Measurements from ENCODE around the gene ZSCAN10.
A peak's percentile ranks its signal among the peaks of the same experiment; 100 is the strongest.

Gene ZSCAN10

GRCh38 chr16:3098459-3099394 is at the start of gene ZSCAN10:
Gene ZSCAN10, minus strand, starts transcription at chr16:3099294. Its CDS starts 6,357 bp downstream, at chr16:3092937.
- Mint-ChIP-seq H3K9me3 (no peaks in the 10 kb centered on the region), H3K27me3 (no peaks in the 10 kb centered on the region), H3K4me1 (peaks cover 36% of the 10 kb centered on the region), H3K4me3 (peak within 1 kb of the TSS; percentile 64), H3K36me3 (ENCODE audit: insufficient read depth) (peaks cover 13% of the 10 kb centered on the region), H3K27ac (ENCODE audit: low read depth) (no peak within 1 kb of the TSS)
- ATAC-seq (replicated peaks; ENCODE audit: extremely low read depth, poor library complexity, severe bottlenecking) (no peak), DNase-seq (ENCODE audit: low spot score in 2 of 2) (no peak)

DNA sequence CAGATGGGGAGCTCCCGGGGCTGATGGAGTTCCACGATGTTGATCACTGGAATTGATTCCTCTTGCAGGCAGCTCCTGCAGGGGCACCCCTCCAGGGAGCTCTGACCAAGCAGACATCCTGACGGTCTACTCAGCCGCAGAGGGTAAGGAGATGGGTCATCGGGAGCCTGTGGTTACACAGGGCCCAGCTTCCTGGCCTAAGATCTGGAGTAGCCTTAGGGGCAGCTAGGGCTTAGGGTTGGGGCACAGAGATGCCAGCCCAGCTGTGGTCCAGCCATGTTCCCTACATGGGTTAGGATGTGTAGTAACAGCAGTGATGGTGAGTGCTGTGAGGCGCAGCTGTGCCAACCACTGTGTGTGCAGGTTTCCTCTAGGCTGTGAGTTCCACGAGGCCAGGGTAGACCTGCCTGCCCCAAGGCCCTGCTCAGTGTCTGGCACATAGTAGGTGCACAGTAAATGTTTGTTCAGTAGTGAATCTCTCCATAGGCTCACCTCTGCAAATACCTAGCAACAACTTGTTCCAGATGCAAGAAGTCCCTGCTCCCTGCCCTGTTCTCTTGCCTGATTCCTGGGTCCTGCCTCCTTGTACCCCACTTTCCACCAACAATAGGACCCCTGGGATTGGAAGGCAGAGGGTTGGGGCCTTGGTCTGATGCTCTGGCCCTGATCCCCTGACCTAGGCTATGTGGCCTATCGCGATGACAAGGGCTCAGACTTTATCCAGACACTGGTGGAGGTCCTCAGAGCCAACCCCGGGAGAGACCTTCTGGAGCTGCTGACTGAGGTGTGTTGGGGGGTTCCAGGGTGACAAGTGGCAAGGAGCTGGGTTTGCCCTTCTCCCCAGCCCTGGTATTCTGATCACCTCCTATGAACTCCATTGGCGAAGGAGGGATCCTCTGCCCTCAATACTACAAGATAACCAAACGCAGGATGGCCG is 49.4 kb upstream of the ZSCAN10 start:
- Mint-ChIP-seq H3K9me3 (no peaks in the 10 kb centered on the region), H3K27ac (ENCODE audit: low read depth) (peak overlapping the region; percentile 100), H3K36me3 (ENCODE audit: insufficient read depth) (peaks cover 36% of the 10 kb centered on the region), H3K27me3 (no peaks in the 10 kb centered on the region), H3K4me3 (peak overlapping the region; percentile 88), H3K4me1 (peaks cover 37% of the 10 kb centered on the region)
- ATAC-seq (replicated peaks; ENCODE audit: extremely low read depth, poor library complexity, severe bottlenecking) (no peak), DNase-seq (ENCODE audit: low spot score in 2 of 2) (no peak)

DNA sequence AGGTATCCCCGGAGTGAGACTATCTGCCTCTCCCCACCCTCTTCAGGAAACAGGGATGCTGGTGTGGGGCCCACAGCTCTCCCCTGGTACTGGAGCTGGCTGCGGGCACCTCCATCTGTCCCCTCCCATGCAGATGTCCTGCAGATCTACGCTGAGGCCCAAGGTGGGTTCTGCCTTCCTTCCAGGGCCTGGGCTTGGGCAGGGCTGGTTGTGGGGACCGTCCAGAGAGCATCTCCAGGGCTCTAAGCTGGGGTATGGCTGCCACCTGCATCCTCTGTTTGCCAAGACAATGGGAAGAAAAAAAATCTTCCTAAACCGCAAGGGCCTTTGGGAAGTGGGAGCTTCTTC is 48.6 kb upstream of the ZSCAN10 start:
- DNase-seq (ENCODE audit: low spot score in 2 of 2): no peak
- Mint-ChIP-seq H3K9me3 (no peaks in the 10 kb centered on the region), H3K27ac (ENCODE audit: low read depth) (no peak overlapping the region), H3K4me3 (no peak overlapping the region), H3K4me1 (peaks cover 35% of the 10 kb centered on the region), H3K36me3 (ENCODE audit: insufficient read depth) (peaks cover 33% of the 10 kb centered on the region), H3K27me3 (no peaks in the 10 kb centered on the region)
- no peak for ATAC-seq (replicated peaks; ENCODE audit: extremely low read depth, poor library complexity, severe bottlenecking)

GRCh38 chr16:3147046-3147756 is 48.1 kb upstream of the ZSCAN10 start:
- no peaks in the 10 kb centered on the region for H3K9me3 Mint-ChIP-seq
- no peaks in the 10 kb centered on the region for H3K27me3 Mint-ChIP-seq
- H3K27ac Mint-ChIP-seq (ENCODE audit: low read depth): no peak overlapping the region
- peaks cover 28% of the 10 kb centered on the region for H3K36me3 Mint-ChIP-seq (ENCODE audit: insufficient read depth)
- H3K4me3 Mint-ChIP-seq: no peak overlapping the region
- H3K4me1 Mint-ChIP-seq: peaks cover 30% of the 10 kb centered on the region
- ATAC-seq (replicated peaks; ENCODE audit: extremely low read depth, poor library complexity, severe bottlenecking): no peak
- DNase-seq (ENCODE audit: low spot score in 2 of 2): no peak

- H3K27me3 Mint-ChIP-seq: no peaks in the 10 kb centered on the region
- peaks cover 14% of the 10 kb centered on the region for H3K36me3 Mint-ChIP-seq (ENCODE audit: insufficient read depth)
- no peaks in the 10 kb centered on the region for H3K9me3 Mint-ChIP-seq
- DNase-seq (ENCODE audit: low spot score in 2 of 2) (no peak), ATAC-seq (replicated peaks; ENCODE audit: extremely low read depth, poor library complexity, severe bottlenecking) (no peak)
- H3K4me1 Mint-ChIP-seq: peaks cover 19% of the 10 kb centered on the region
- peak overlapping the region; percentile 59 for H3K27ac Mint-ChIP-seq (ENCODE audit: low read depth)
- H3K4me3 Mint-ChIP-seq: no peak overlapping the region
These were observed 46.6 kb upstream of the ZSCAN10 start for GRCh38 chr16:3145660-3146059.

DNA sequence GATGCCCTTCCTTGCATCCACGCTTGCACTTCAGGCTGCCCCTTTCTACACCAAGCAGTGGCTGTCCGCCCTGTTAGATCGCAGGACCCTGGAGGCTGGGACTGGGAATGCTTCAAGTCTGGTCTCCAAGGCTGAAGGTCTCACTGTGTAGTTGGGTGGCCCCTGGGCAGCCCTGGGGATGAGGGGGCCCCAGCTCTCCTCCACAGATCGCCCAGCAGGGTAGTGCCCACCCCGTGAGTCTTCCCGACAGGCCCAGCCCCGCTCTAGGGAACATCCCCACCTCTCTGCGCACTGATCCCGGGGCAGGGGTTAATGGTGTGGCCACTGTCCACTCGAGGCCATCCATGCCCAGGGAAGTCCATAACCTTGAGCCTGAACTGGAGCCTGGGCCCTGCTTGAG is 46.1 kb upstream of the ZSCAN10 start:
- H3K36me3 Mint-ChIP-seq (ENCODE audit: insufficient read depth): peaks cover 12% of the 10 kb centered on the region

GRCh38 chr16:3144321-3144983 is 45.4 kb upstream of the ZSCAN10 start:
- no peak for ATAC-seq (replicated peaks; ENCODE audit: extremely low read depth, poor library complexity, severe bottlenecking)
- Mint-ChIP-seq H3K4me3 (no peak overlapping the region), H3K4me1 (peaks cover 7% of the 10 kb centered on the region), H3K27me3 (no peaks in the 10 kb centered on the region), H3K9me3 (no peaks in the 10 kb centered on the region), H3K27ac (ENCODE audit: low read depth) (no peak overlapping the region), H3K36me3 (ENCODE audit: insufficient read depth) (peaks cover 9% of the 10 kb centered on the region)
- no peak for DNase-seq (ENCODE audit: low spot score in 2 of 2)

More for the DNA sequence above, 46.1 kb upstream of the ZSCAN10 start:
- ATAC-seq (replicated peaks; ENCODE audit: extremely low read depth, poor library complexity, severe bottlenecking) (no peak), DNase-seq (ENCODE audit: low spot score in 2 of 2) (no peak)
- H3K27ac Mint-ChIP-seq (ENCODE audit: low read depth): peak overlapping the region; percentile 59
- peaks cover 14% of the 10 kb centered on the region for H3K4me1 Mint-ChIP-seq
- no peaks in the 10 kb centered on the region for H3K9me3 Mint-ChIP-seq
- H3K27me3 Mint-ChIP-seq: no peaks in the 10 kb centered on the region
- no peak overlapping the region for H3K4me3 Mint-ChIP-seq

GRCh38 chr16:3143598-3144320 is 44.7 kb upstream of the ZSCAN10 start:
- H3K9me3 Mint-ChIP-seq: no peaks in the 10 kb centered on the region
- peaks cover 11% of the 10 kb centered on the region for H3K36me3 Mint-ChIP-seq (ENCODE audit: insufficient read depth)
- H3K27me3 Mint-ChIP-seq: no peaks in the 10 kb centered on the region
- H3K4me1 Mint-ChIP-seq: peaks cover 7% of the 10 kb centered on the region
- H3K27ac Mint-ChIP-seq (ENCODE audit: low read depth): no peak overlapping the region
- H3K4me3 Mint-ChIP-seq: no peak overlapping the region
- DNase-seq (ENCODE audit: low spot score in 2 of 2) (no peak), ATAC-seq (replicated peaks; ENCODE audit: extremely low read depth, poor library complexity, severe bottlenecking) (no peak)

DNA sequence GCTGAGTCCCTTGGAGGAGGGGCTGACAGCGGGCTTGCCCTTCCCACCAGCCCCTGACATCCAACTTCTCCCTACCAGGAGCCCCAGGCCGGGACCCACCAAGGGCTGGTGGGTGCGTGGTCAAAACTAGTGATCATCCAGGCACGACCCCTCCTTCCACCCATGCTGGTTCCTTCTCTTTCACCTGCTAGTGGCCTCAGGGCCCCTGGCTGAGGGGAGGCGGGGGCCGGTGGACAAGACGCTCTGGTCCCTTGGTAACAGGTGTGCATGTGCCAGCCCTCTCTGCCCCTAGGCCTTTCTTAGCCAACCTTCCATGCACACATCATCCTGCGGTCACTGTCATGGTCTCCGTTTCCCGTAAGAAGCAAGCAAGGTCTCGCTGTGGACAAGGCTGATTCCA is 44.1 kb upstream of the ZSCAN10 start:
- ATAC-seq (replicated peaks; ENCODE audit: extremely low read depth, poor library complexity, severe bottlenecking) (no peak), DNase-seq (ENCODE audit: low spot score in 2 of 2) (no peak)
- Mint-ChIP-seq H3K4me1 (peaks cover 7% of the 10 kb centered on the region), H3K4me3 (no peak overlapping the region), H3K27ac (ENCODE audit: low read depth) (no peak overlapping the region), H3K27me3 (no peaks in the 10 kb centered on the region), H3K9me3 (no peaks in the 10 kb centered on the region), H3K36me3 (ENCODE audit: insufficient read depth) (peaks cover 11% of the 10 kb centered on the region)

GRCh38 chr16:3142770-3143169 is 43.7 kb upstream of the ZSCAN10 start:
- Mint-ChIP-seq H3K4me3 (no peak overlapping the region), H3K4me1 (peaks cover 7% of the 10 kb centered on the region), H3K36me3 (ENCODE audit: insufficient read depth) (peaks cover 13% of the 10 kb centered on the region), H3K27ac (ENCODE audit: low read depth) (no peak overlapping the region), H3K9me3 (no peaks in the 10 kb centered on the region), H3K27me3 (no peaks in the 10 kb centered on the region)
- ATAC-seq (replicated peaks; ENCODE audit: extremely low read depth, poor library complexity, severe bottlenecking) (no peak), DNase-seq (ENCODE audit: low spot score in 2 of 2) (no peak)

- DNase-seq (ENCODE audit: low spot score in 2 of 2): no peak
- peaks cover 7% of the 10 kb centered on the region for H3K4me1 Mint-ChIP-seq
- H3K9me3 Mint-ChIP-seq: no peaks in the 10 kb centered on the region
- H3K27me3 Mint-ChIP-seq: no peaks in the 10 kb centered on the region
- peaks cover 16% of the 10 kb centered on the region for H3K36me3 Mint-ChIP-seq (ENCODE audit: insufficient read depth)
- H3K27ac Mint-ChIP-seq (ENCODE audit: low read depth): no peak overlapping the region
- no peak overlapping the region for H3K4me3 Mint-ChIP-seq
- ATAC-seq (replicated peaks; ENCODE audit: extremely low read depth, poor library complexity, severe bottlenecking): no peak
These were observed 43.2 kb upstream of the ZSCAN10 start for GRCh38 chr16:3142327-3142726.
